Large intestine (tissue), 3 donors: Measurements from ENCODE around the gene HTR3A. TPM values are rescaled to one million over a fixed set of nuclear protein-coding genes. Genes with fewer than 3 reads are reported as not detected.

Source experiments
- DNase-seq, 2 donors: peaks; one replicate each; pipeline versions ENCODE4 v3.0.0 to v3.0.0-alpha.2; 2013
- H3K27ac ChIP-seq: one replicate; pipeline ENCODE4 v1.5.1; 2013; ENCODE audit warnings: low read length
- H3K27me3 ChIP-seq: 2 replicates; pipeline ENCODE4 v1.6.1; 2013; ENCODE audit warnings: low read length; ENCODE audit not compliant: control insufficient read depth, insufficient read depth
- H3K36me3 ChIP-seq: 2 replicates; pipeline ENCODE4 v1.6.1; 2013; ENCODE audit warnings: low read length; ENCODE audit not compliant: control insufficient read depth, insufficient read depth
- H3K4me1 ChIP-seq: one replicate; pipeline ENCODE4 v1.6.1; 2013; ENCODE audit warnings: low read length; ENCODE audit not compliant: control insufficient read depth, insufficient read depth
- H3K4me3 ChIP-seq: one replicate; pipeline ENCODE4 v1.5.1; 2013; ENCODE audit warnings: low read length
- H3K9me3 ChIP-seq: one replicate; pipeline ENCODE4 v1.6.1; 2013; ENCODE audit warnings: mild to moderate bottlenecking, low read depth, low read length, moderate library complexity; ENCODE audit not compliant: control insufficient read depth
- WGBS: methylation state at CpG from one replicate; pipeline ENCODE4 v1.1.5; 2013; ENCODE audit warnings: low lambda C conversion rate; ENCODE audit not compliant: insufficient coverage; 5-methylcytosine and 5-hydroxymethylcytosine counted together
- polyA plus RNA-seq: library from polyadenylated mRNA; unstranded; fragments of 120-200 nt; gene quantifications from one replicate; pipeline ENCODE4 v1.2.1, GENCODE V29; 2013

The HTR3A gene
- polyA plus RNA-seq, 1 donor = 2.1 TPM

- Histone ChIP-seq H3K36me3 (no peaks in the 10 kb centered on the region), H3K4me3 (no peak overlapping the region), H3K27ac (no peak overlapping the region), H3K9me3 (peaks cover 3% of the 10 kb centered on the region), H3K27me3 (peaks cover 13% of the 10 kb centered on the region), H3K4me1 (no peaks in the 10 kb centered on the region)
- 90% methylated on average over 2 of the region's 7 CpGs for WGBS
- no peak for DNase-seq
Observed at GRCh38 chr11:113991718-113992458, 17.0 kb downstream of the HTR3A start.

- Histone ChIP-seq H3K4me3 (no peak overlapping the region), H3K27ac (no peak overlapping the region), H3K36me3 (no peaks in the 10 kb centered on the region), H3K27me3 (peaks cover 16% of the 10 kb centered on the region), H3K4me1 (no peaks in the 10 kb centered on the region), H3K9me3 (peaks cover 3% of the 10 kb centered on the region)
- no CpG with 5 or more reads among the region's 7 CpGs for WGBS
- DNase-seq = no peak
Observed at GRCh38 chr11:113992459-113993110, 17.7 kb downstream of the HTR3A start.

DNA sequence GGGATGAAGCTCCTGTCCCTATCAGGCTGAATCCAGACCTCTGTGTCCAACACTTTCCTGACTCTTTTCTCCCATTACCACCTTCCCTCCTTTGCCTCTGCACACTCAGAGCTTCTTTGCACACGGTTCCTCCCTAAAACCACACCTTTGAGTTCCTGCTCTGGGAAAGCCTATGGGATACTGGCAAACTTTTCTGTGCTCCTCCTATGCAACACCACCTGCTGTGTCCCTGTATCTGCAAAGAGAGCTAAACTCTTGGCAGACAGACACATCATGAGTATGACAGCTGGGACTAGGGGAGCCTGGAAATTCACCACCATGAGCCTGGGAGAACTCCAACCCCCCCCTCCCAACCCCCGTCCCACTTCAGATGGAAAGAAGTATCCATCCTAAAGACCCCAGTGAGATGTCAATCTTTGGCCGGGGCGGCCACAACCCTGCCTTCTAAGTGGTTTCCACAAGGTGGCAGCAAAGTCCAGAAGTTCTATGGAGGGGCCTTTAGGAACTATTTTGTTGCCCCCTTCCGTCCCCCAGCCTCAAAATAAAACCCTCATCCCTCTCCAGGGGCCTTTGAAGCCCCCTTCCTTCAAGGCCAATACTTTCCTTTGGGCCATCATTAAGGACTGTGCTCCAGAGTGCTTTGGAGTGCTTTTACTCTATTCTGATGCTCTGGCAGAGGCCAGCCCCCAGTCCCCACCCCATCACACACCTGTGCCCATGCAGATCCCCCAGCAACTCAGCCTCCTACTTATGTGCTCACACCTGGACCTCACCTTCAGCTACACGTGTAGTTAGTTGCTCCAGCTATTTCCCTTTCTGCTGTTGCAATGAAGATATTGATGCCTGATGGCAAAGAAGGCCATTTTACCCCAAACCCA is 19.4 kb downstream of the HTR3A start:
- no peak overlapping the region for H3K27ac ChIP-seq
- H3K4me3 ChIP-seq = no peak overlapping the region
- peaks cover 2% of the 10 kb centered on the region for H3K9me3 ChIP-seq
- WGBS = no CpG with 5 or more reads among the region's 6 CpGs
- H3K4me1 ChIP-seq = no peaks in the 10 kb centered on the region
- peaks cover 21% of the 10 kb centered on the region for H3K27me3 ChIP-seq
- H3K36me3 ChIP-seq = no peaks in the 10 kb centered on the region
- DNase-seq = no peak

- no peak for DNase-seq
- H3K27ac ChIP-seq = no peak overlapping the region
- no CpG with 5 or more reads among the region's 3 CpGs for WGBS
- no peaks in the 10 kb centered on the region for H3K9me3 ChIP-seq
- peaks cover 26% of the 10 kb centered on the region for H3K27me3 ChIP-seq
- no peaks in the 10 kb centered on the region for H3K4me1 ChIP-seq
- no peak overlapping the region for H3K4me3 ChIP-seq
- H3K36me3 ChIP-seq = no peaks in the 10 kb centered on the region
Observed at GRCh38 chr11:113997473-113997872, 22.6 kb downstream of the HTR3A start.

DNA sequence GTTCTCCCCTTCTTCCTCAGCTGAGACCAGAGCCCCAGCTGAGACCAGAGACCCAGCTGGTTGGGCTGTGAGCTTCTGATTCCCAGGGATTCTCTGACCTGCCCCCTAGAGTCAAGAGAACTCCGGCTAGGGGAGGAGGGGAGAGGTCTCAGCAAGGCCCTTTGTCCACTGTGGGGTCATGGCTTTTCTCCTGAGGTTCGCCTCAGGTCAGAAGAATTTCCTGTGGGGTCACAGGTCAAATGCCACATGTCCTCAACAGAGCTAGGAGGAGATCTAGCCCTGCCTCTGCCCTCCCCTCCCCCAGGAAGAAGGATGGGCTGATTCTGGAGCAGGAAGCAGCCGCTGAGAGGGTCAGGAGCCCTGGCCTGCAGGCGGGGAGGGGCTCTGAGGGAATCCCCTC is 23.7 kb downstream of the HTR3A start:
- no CpG with 5 or more reads among the region's 4 CpGs for WGBS
- no peaks in the 10 kb centered on the region for H3K9me3 ChIP-seq
- no peak for DNase-seq
- H3K4me1 ChIP-seq = no peaks in the 10 kb centered on the region
- H3K27ac ChIP-seq = no peak overlapping the region
- no peak overlapping the region for H3K4me3 ChIP-seq
- H3K27me3 ChIP-seq = peaks cover 20% of the 10 kb centered on the region
- H3K36me3 ChIP-seq = no peaks in the 10 kb centered on the region

- Histone ChIP-seq H3K36me3 (no peaks in the 10 kb centered on the region), H3K9me3 (no peaks in the 10 kb centered on the region), H3K4me3 (no peak overlapping the region), H3K4me1 (no peaks in the 10 kb centered on the region), H3K27me3 (peaks cover 20% of the 10 kb centered on the region), H3K27ac (no peak overlapping the region)
- 60% methylated on average over 1 of the region's 4 CpGs for WGBS
- DNase-seq = peak in 1 of 2 donors; percentile 7
Observed at GRCh38 chr11:114000526-114000925, 25.6 kb downstream of the HTR3A start.

- Histone ChIP-seq H3K9me3 (no peaks in the 10 kb centered on the region), H3K27ac (no peak overlapping the region), H3K27me3 (peaks cover 18% of the 10 kb centered on the region), H3K36me3 (no peaks in the 10 kb centered on the region), H3K4me3 (no peak overlapping the region), H3K4me1 (no peaks in the 10 kb centered on the region)
- DNase-seq = no peak
- no CpG with 5 or more reads among the region's 3 CpGs for WGBS
Observed at GRCh38 chr11:114001416-114001815, 26.5 kb downstream of the HTR3A start.

GRCh38 chr11:114008331-114008730 is 33.4 kb downstream of the HTR3A start:
- no peaks in the 10 kb centered on the region for H3K9me3 ChIP-seq
- H3K4me3 ChIP-seq = no peak overlapping the region
- no peak overlapping the region for H3K27ac ChIP-seq
- no peaks in the 10 kb centered on the region for H3K4me1 ChIP-seq
- no peak for DNase-seq
- 57% methylated on average over 3 of the region's 4 CpGs for WGBS
- H3K27me3 ChIP-seq = no peaks in the 10 kb centered on the region
- no peaks in the 10 kb centered on the region for H3K36me3 ChIP-seq

GRCh38 chr11:114010931-114011330 is 36.0 kb downstream of the HTR3A start:
- Histone ChIP-seq H3K4me1 (no peaks in the 10 kb centered on the region), H3K9me3 (no peaks in the 10 kb centered on the region), H3K36me3 (no peaks in the 10 kb centered on the region), H3K4me3 (no peak overlapping the region), H3K27ac (no peak overlapping the region), H3K27me3 (no peaks in the 10 kb centered on the region)
- DNase-seq = no peak
- 71% methylated on average over 1 of the region's 4 CpGs for WGBS

DNA sequence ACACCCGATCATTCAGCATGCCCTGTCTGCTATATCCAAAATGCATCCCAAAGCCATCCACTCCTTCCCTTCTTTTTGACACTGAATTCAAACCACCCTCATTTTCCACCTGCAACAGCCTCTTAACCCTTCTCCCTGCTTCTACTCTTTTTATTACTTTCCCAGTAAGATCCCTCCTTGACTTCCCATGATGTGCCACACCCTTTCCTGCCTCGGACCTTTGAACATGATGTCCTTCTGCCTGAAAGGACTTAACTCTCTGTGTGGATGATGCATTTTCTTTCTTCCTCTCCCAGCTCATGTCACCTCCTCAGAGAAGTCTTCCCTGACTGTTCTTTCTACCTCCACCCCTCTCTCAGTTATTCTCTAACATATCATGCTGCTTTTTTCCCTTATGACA is 36.5 kb downstream of the HTR3A start:
- no peak overlapping the region for H3K27ac ChIP-seq
- no peaks in the 10 kb centered on the region for H3K9me3 ChIP-seq
- H3K4me3 ChIP-seq = no peak overlapping the region
- H3K4me1 ChIP-seq = no peaks in the 10 kb centered on the region
- DNase-seq = peak in 1 of 2 donors; percentile 28
- no CpG with 5 or more reads among the region's 2 CpGs for WGBS
- no peaks in the 10 kb centered on the region for H3K27me3 ChIP-seq
- H3K36me3 ChIP-seq = no peaks in the 10 kb centered on the region
